Muscle layer of colon (tissue), 2 donors: ENCODE results near the gene SPIRE1.

Experiments used
- H3K27ac ChIP-seq: one replicate; pipeline ENCODE4 v1.7.0; 2013; ENCODE audit warnings: low read depth, mild to moderate bottlenecking, low read length, moderate library complexity
- H3K27me3 ChIP-seq, 2 donors: one replicate each; pipeline ENCODE4 v1.7.0; 2013; ENCODE audit warnings: low read length in 2 of 2, mild to moderate bottlenecking in 2 of 2; ENCODE audit not compliant: insufficient read depth in 2 of 2, control insufficient read depth in 1 of 2
- H3K36me3 ChIP-seq: one replicate; pipeline ENCODE4 v1.7.0; 2013; ENCODE audit warnings: mild to moderate bottlenecking, low read length; ENCODE audit not compliant: insufficient read depth
- H3K4me1 ChIP-seq: one replicate; pipeline ENCODE4 v1.7.0; 2013; ENCODE audit warnings: mild to moderate bottlenecking, low read length; ENCODE audit not compliant: insufficient read depth
- H3K4me3 ChIP-seq, 2 donors: one replicate each; pipeline ENCODE4 v1.7.0; 2013; ENCODE audit warnings: low read length in 2 of 2, low read depth in 1 of 2, mild to moderate bottlenecking in 1 of 2, moderate library complexity in 1 of 2
- H3K9ac ChIP-seq: one replicate; pipeline ENCODE4 v1.7.0; 2013; ENCODE audit warnings: low read length
- H3K9me3 ChIP-seq: one replicate; pipeline ENCODE4 v1.7.0; 2013; ENCODE audit warnings: mild to moderate bottlenecking, low read length
- donor health status: abdominal sarcoma.
- donor health status: Adenocarcinoma of cecum.

Gene SPIRE1

GRCh38 chr18:12460874-12461273 is 197.0 kb downstream of the SPIRE1 start:
- no peak overlapping the region for H3K27ac ChIP-seq

GRCh38 chr18:12458771-12459170 is 199.1 kb downstream of the SPIRE1 start:
- Histone ChIP-seq H3K27ac (no peak overlapping the region), H3K4me3 (no peak overlapping the region), H3K9ac (no peak overlapping the region)

More at GRCh38 chr18:12460874-12461273, 197.0 kb downstream of the SPIRE1 start:
- H3K36me3 ChIP-seq, result peaks cover 27% of the 10 kb centered on the region
- no peak overlapping the region for H3K9ac ChIP-seq
- no peaks in the 10 kb centered on the region for H3K9me3 ChIP-seq
- H3K4me3 ChIP-seq, result no peak overlapping the region
- H3K4me1 ChIP-seq, result no peaks in the 10 kb centered on the region
- H3K27me3 ChIP-seq, result no peaks in the 10 kb centered on the region

GRCh38 chr18:12456441-12456840 is 201.5 kb downstream of the SPIRE1 start:
- H3K4me3 ChIP-seq, result no peak overlapping the region
- H3K9me3 ChIP-seq, result no peaks in the 10 kb centered on the region
- H3K4me1 ChIP-seq, result no peaks in the 10 kb centered on the region
- H3K36me3 ChIP-seq, result peaks cover 13% of the 10 kb centered on the region
- H3K9ac ChIP-seq, result no peak overlapping the region
- no peaks in the 10 kb centered on the region for H3K27me3 ChIP-seq
- H3K27ac ChIP-seq, result no peak overlapping the region

More at GRCh38 chr18:12458771-12459170, 199.1 kb downstream of the SPIRE1 start:
- H3K36me3 ChIP-seq, result peaks cover 19% of the 10 kb centered on the region
- no peaks in the 10 kb centered on the region for H3K4me1 ChIP-seq
- H3K27me3 ChIP-seq, result no peaks in the 10 kb centered on the region
- no peaks in the 10 kb centered on the region for H3K9me3 ChIP-seq

- Histone ChIP-seq H3K9ac (no peak overlapping the region), H3K36me3 (peaks cover 7% of the 10 kb centered on the region), H3K4me3 (no peak overlapping the region), H3K27ac (no peak overlapping the region), H3K27me3 (no peaks in the 10 kb centered on the region), H3K4me1 (no peaks in the 10 kb centered on the region), H3K9me3 (no peaks in the 10 kb centered on the region)
Observed at GRCh38 chr18:12455496-12455895, 202.4 kb downstream of the SPIRE1 start.

GRCh38 chr18:12452784-12453183 is 205.1 kb downstream of the SPIRE1 start:
- Histone ChIP-seq H3K9me3 (peaks cover 3% of the 10 kb centered on the region), H3K9ac (no peak overlapping the region), H3K27me3 (no peaks in the 10 kb centered on the region), H3K36me3 (peaks cover 10% of the 10 kb centered on the region), H3K4me3 (no peak overlapping the region), H3K27ac (no peak overlapping the region), H3K4me1 (no peaks in the 10 kb centered on the region)

GRCh38 chr18:12451428-12451827 is 206.5 kb downstream of the SPIRE1 start:
- Histone ChIP-seq H3K27ac (no peak overlapping the region), H3K27me3 (no peaks in the 10 kb centered on the region), H3K4me3 (no peak overlapping the region), H3K9ac (no peak overlapping the region), H3K4me1 (peaks cover 4% of the 10 kb centered on the region), H3K36me3 (peaks cover 10% of the 10 kb centered on the region), H3K9me3 (peaks cover 3% of the 10 kb centered on the region)

GRCh38 chr18:12449051-12449785 is 208.7 kb downstream of the SPIRE1 start:
- no peaks in the 10 kb centered on the region for H3K27me3 ChIP-seq
- H3K27ac ChIP-seq, result no peak overlapping the region
- H3K4me1 ChIP-seq, result peaks cover 4% of the 10 kb centered on the region
- H3K4me3 ChIP-seq, result no peak overlapping the region
- H3K36me3 ChIP-seq, result peaks cover 11% of the 10 kb centered on the region
- H3K9me3 ChIP-seq, result peaks cover 3% of the 10 kb centered on the region
- no peak overlapping the region for H3K9ac ChIP-seq

- H3K4me3 ChIP-seq, result no peak overlapping the region
- peaks cover 10% of the 10 kb centered on the region for H3K9me3 ChIP-seq
- H3K27ac ChIP-seq, result no peak overlapping the region
- H3K27me3 ChIP-seq, result no peaks in the 10 kb centered on the region
- H3K9ac ChIP-seq, result no peak overlapping the region
- peaks cover 4% of the 10 kb centered on the region for H3K4me1 ChIP-seq
- peaks cover 20% of the 10 kb centered on the region for H3K36me3 ChIP-seq
Observed at GRCh38 chr18:12445554-12445953, 212.4 kb downstream of the SPIRE1 start.

GRCh38 chr18:12443551-12443950 is 214.4 kb downstream of the SPIRE1 start:
- Histone ChIP-seq H3K27me3 (no peaks in the 10 kb centered on the region), H3K9me3 (peaks cover 10% of the 10 kb centered on the region), H3K36me3 (peaks cover 10% of the 10 kb centered on the region), H3K4me3 (no peak overlapping the region), H3K9ac (no peak overlapping the region), H3K27ac (no peak overlapping the region), H3K4me1 (peaks cover 4% of the 10 kb centered on the region)

- Histone ChIP-seq H3K9ac (no peak overlapping the region), H3K36me3 (peaks cover 10% of the 10 kb centered on the region), H3K9me3 (peaks cover 7% of the 10 kb centered on the region), H3K4me3 (no peak overlapping the region), H3K4me1 (peaks cover 4% of the 10 kb centered on the region), H3K27ac (no peak overlapping the region), H3K27me3 (no peaks in the 10 kb centered on the region)
Observed at GRCh38 chr18:12442946-12443345, 215.0 kb downstream of the SPIRE1 start.

- Histone ChIP-seq H3K27ac (no peak overlapping the region), H3K9ac (no peak overlapping the region), H3K27me3 (no peaks in the 10 kb centered on the region), H3K4me3 (no peak overlapping the region), H3K4me1 (no peaks in the 10 kb centered on the region), H3K9me3 (peaks cover 7% of the 10 kb centered on the region), H3K36me3 (peaks cover 10% of the 10 kb centered on the region)
Observed at GRCh38 chr18:12441475-12442034, 216.4 kb downstream of the SPIRE1 start.

GRCh38 chr18:12438257-12438656 is 219.7 kb downstream of the SPIRE1 start:
- H3K9me3 ChIP-seq, result no peaks in the 10 kb centered on the region
- H3K27ac ChIP-seq, result no peak overlapping the region
- H3K4me3 ChIP-seq, result no peak overlapping the region
- no peaks in the 10 kb centered on the region for H3K27me3 ChIP-seq
- no peak overlapping the region for H3K9ac ChIP-seq
- H3K36me3 ChIP-seq, result no peaks in the 10 kb centered on the region
- no peaks in the 10 kb centered on the region for H3K4me1 ChIP-seq
